ENCODE measurements around the gene MPPE1. TPM values are rescaled to one million over a fixed set of nuclear protein-coding genes. Genes with fewer than 3 reads are reported as not detected.

The MPPE1 gene, protein sequence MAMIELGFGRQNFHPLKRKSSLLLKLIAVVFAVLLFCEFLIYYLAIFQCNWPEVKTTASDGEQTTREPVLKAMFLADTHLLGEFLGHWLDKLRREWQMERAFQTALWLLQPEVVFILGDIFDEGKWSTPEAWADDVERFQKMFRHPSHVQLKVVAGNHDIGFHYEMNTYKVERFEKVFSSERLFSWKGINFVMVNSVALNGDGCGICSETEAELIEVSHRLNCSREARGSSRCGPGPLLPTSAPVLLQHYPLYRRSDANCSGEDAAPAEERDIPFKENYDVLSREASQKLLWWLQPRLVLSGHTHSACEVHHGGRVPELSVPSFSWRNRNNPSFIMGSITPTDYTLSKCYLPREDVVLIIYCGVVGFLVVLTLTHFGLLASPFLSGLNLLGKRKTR
- 12.9 and 23.0 TPM in 2 replicates for total RNA-seq

DNA sequence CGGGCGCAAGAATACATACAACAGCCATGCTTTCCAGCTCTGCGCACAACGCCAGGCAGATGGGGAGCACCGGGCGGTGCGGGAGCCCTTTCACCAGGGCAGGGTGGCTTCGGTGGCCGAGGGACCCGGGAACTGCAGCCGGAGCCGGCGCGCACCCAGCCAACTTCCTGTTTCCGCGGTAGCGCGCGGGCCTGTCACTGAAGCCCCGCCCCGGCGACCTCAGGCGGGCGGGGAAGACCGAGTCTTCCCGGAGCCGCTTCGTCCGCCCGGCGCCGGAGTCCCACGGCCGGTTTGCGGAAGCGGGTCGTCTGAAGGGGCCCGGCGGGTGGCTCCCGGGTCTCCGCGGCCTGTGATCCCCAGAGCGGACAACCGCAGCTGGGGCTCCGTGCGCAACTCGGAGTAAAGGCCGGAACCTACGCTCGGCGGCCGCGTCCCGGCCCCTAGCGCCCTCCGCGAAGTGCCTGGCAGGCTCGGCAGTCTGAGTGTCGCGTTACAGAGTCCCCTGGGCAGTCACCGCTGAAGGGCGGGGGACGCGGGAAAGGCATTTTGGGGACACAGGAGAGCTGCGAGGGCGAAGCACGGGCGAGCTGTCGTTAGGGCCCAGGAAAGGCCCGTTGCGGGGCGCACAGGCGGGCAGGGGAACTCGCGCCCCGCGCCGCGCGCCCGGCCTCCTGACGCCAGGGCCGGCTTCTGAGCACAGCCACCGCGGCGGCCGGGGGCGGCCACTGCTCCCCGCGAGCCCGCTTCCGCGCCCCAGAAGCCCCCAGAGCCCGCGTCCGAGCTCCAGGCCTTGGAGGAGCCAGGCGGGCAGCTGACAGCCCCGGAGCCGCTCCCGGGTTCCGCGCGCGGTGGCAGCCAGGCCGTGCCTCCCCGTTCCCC lies at the start of gene MPPE1:
MPPE1 (minus strand) TSS at position 136 of the 879 bp plus-strand sequence. CDS start 11,053 bp downstream, outside the sequence.

DNA sequence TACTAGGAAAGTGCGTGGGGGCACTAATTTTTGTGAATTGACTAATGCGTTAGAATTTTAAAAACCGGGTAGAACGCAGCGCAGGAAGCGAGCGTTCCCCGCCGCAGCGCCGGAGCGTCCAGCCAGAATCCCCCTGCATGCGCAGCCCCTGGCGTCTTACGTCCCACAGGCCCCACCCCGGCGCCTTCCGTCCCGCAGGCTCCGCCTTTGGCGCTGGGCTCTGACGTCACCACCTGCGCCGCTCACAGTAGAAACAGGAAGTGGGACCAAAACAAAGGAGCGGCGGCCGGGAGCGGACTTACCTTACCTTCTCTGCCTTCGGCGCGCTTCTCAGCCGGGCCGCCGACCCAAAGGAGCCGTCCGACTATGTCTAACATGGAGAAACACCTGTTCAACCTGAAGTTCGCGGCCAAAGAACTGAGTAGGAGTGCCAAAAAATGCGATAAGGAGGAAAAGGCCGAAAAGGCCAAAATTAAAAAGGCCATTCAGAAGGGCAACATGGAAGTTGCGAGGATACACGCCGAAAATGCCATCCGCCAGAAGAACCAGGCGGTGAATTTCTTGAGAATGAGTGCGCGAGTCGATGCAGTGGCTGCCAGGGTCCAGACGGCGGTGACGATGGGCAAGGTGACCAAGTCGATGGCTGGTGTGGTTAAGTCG lies 56.8 kb downstream of the MPPE1 start, which contains the start of gene CHMP1B:
CHMP1B (plus strand) TSS at position 268 of the 660 bp plus-strand sequence; CDS start at position 367, 99 bp downstream.

Other genes starting within 250 kb of the MPPE1 start
- 0.14 TPM in 1 of 2 replicates, not detected in the other for gene GNAL, start 219.1 kb downstream of the MPPE1 start, total RNA-seq
- 51.1 and 54.3 TPM in 2 replicates for gene CHMP1B, start 56.9 kb downstream of the MPPE1 start, total RNA-seq
- gene IMPA2, start 73.2 kb upstream of the MPPE1 start, total RNA-seq: 7.2 and 8.7 TPM in 2 replicates
- gene ANKRD62, start 185.5 kb upstream of the MPPE1 start, total RNA-seq: not detected in 2 replicates

Measured in placental pericyte (primary cell).